GM12865 (cell line): Measurements from ENCODE around the gene UCP2.

Experiments
- DNase-seq: peaks from one replicate; pipeline ENCODE4 v3.0.0; 2010; ENCODE audit warnings: low read depth
- H3K4me3 ChIP-seq: 2 replicates; pipeline ENCODE4 v1.5.1; 2011; ENCODE audit warnings: mild to moderate bottlenecking, low read depth, low read length, control low read depth
- TF ChIP-seq, protein P1 (sequence below): IDR thresholded peaks from 2 replicates; pipeline ENCODE4 v1.5.1; 2011; ENCODE audit warnings: low read length, control low read depth, low read depth, inconsistent platforms; ENCODE audit not compliant: insufficient read depth; ENCODE audit errors: missing control alignments

The UCP2 gene

DNA sequence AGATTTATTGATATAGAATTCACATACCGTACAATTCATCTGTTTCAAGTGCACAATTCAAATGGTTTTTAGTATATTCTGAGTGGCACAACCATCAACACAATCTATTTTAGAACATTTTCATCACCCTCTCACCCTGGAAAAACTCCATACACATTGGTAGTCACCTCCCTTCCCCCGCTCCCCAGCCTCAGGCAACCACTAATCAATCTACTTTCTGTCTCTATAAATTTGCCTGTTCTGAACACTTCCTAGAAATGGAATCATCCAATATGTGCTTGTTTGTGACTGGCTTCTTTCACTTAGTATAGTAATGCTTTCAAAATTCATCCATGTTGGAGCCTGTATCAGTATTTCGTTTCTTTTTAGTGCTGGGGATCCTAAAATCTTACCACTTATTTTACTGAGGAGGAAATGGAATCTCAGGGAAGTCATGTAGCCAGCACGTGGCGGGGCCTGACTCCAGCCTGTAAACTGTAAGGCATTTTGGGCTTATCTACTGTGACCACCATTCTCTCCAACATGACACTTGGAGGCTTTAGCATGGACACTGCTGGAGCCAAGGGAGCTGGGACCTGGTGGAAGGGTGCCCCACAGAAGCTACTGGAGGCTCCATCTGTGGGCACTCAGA lies 27.1 kb upstream of the UCP2 start:
- TF ChIP-seq, protein P1, sequence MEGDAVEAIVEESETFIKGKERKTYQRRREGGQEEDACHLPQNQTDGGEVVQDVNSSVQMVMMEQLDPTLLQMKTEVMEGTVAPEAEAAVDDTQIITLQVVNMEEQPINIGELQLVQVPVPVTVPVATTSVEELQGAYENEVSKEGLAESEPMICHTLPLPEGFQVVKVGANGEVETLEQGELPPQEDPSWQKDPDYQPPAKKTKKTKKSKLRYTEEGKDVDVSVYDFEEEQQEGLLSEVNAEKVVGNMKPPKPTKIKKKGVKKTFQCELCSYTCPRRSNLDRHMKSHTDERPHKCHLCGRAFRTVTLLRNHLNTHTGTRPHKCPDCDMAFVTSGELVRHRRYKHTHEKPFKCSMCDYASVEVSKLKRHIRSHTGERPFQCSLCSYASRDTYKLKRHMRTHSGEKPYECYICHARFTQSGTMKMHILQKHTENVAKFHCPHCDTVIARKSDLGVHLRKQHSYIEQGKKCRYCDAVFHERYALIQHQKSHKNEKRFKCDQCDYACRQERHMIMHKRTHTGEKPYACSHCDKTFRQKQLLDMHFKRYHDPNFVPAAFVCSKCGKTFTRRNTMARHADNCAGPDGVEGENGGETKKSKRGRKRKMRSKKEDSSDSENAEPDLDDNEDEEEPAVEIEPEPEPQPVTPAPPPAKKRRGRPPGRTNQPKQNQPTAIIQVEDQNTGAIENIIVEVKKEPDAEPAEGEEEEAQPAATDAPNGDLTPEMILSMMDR = no peak
- DNase-seq = no peak
- H3K4me3 ChIP-seq = no peak overlapping the region

DNA sequence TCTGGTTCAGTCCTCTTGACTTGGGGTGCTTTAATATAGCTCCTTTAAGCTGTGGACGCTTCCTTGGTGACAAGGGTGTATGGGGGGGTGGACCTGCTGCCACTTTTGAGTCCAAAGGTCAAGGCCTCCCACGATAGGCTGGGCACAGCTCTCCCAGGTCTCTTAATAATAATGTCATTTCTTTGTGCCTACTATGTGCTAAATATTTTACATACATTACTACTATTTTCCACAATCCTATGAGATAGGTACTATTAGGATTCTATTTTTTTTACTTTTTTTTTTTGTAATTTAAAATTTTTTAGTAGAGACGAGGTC lies 26.5 kb upstream of the UCP2 start:
- no peak for DNase-seq
- TF ChIP-seq, protein P1 = no peak
- H3K4me3 ChIP-seq = no peak overlapping the region

DNA sequence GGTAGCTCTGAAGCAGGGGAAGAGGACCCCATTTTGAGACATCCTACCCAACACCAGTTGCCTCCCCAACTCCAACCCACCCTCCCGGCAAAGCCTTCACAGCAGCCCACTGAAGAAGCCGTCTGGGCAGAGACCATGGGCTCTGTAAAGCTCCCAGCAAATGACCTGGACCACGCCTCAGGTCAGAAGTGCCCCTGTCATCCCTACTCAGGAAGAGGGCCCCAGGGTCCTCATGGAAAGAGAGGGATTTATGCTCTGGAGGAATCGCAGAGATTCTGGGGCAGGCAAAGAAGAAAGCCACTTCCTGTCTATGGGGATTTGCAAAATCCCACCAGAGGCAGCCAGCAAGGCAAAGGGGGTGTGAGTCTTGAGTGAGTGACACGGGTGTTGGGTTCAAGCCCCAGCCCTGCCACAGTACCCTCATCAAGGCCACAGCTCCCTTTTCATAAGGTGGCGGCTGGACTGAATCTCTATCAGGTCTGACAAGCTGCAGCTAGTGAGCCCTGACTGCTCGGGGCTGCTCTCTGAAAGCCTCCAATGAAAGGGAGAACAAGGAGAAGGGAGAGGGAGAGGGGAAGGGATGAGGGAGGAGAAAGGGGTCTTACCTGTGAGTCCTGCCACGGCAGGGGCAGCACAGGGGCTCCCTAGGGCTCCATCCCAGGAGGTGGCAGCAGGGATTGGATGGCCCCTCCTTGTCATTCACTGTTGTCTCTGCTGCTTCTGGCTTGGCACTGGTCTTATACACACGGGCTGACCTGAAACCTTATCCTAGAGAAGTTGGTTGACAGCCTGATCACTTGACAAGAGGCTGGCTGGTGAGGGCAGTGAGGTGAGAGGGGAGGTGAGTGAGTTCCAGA lies 26.0 kb upstream of the UCP2 start, which contains the start of gene UCP3:
TSS of gene UCP3 (minus strand) at position 713 of the 857 bp plus-strand sequence. CDS start 2,043 bp downstream, outside the sequence.
- no peak within 1 kb of the TSS for H3K4me3 ChIP-seq
- no peak for DNase-seq
- TF ChIP-seq, protein P1 = no peak

DNA sequence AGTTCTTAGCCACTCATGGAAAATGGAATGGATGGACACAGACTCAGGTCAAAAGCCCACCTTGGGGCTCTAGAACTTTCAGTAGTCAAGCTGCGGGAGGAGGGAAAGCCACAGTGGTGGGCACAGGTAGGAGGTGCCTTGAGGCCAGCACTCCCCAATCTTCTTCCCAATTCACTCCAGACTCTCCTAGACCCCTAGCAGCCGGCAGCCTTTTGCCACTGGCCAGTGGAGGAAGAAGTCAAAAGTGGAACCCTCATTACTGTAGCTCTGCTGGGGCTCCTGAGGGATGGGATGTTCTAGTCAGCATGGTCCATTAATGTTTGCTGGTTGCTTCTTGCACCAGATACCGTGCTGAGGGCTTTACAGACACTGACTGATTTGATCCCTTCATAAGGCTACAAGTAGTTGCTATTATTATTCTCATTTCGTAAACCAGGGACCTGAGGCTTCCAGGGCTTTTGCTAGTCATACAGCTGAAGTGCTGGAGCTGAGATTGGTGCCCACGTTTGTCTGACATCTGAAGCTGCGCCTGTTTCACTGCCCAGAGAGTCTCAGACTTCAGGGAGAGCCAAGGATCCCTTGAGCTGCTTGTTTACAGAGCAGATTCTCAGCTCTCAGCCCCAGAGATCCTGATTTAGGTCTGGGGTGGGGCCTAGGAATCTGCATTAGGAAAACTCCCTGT lies 25.2 kb upstream of the UCP2 start:
- DNase-seq = no peak
- no peak overlapping the region for H3K4me3 ChIP-seq
- TF ChIP-seq, protein P1 = no peak

DNA sequence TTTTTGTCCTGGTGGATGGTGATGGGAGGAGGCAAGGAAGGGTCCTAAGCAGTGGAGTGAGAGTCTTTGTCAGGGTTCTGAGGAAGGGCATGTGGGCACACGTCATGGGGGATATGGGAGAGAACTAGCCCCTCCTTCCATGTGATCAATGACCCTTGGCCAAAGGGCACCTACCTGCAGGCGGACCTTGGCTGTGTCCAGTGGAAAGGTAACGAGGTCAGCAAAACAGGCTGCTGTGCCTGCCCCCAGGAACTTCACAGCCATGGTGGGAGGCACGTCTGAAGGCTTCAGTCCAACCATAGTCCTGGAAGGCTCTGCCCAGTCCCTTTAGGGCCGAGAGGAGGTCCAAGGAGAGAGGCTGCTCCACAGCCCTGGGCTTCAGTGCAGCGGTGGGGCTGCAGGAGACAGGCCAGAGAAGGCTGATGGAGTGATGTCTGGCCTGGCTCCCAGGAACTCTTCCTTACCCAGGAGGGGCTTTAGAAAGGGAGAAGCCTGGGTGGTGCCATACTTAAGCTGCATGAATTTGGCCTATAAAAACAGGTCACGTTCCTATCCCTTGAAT lies 24.2 kb upstream of the UCP2 start:
- H3K4me3 ChIP-seq = no peak overlapping the region
- TF ChIP-seq, protein P1 = no peak
- no peak for DNase-seq

DNA sequence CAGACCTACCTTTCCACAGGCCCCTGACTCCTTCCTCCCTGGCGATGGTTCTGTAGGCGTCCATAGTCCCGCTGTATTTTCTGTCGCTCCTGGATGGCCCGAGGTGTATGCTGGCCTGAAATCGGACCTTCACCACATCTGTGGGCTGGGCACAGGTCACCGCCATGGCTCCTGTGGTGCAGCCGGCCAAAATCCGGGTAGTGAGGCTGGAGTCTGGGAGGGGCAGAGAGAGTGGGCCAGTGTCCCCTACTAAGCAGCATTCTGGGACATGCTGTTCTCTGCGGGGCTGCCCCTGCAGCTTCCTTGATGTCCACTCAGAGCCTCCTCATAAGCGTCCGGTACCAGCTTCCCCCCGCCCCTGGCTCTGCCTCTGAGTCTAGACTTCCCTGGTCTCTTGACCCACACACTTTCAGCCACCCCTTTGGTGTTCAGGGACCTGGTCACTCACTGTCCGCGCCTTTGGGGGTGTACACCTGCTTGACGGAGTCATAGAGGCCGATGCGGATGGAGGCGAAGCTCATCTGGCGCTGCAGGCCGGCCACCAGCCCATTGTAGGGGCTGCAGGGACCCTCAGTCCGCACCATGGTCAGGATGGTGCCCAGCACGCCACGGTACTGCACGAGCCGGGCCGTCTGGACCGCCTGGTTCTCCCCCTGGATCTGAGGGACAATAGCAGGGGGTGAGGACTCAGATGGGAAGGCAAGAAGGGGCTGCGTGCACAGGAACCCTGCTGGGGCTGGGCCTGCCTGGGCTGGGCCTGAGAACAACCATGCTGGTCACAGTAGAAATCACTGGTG lies 23.3 kb upstream of the UCP2 start:
- no peak for DNase-seq
- TF ChIP-seq, protein P1 = no peak
- no peak overlapping the region for H3K4me3 ChIP-seq
